GM12873 (cell line): Measurements from ENCODE around the gene CEP44.

Experiments used
- TF ChIP-seq, protein P1 (sequence below): IDR thresholded peaks from 2 replicates; pipeline ENCODE4 v1.5.1; 2012; ENCODE audit warnings: low read depth, mild to moderate bottlenecking, moderate library complexity, low read length, control low read depth; ENCODE audit not compliant: insufficient read depth; ENCODE audit errors: missing control alignments

Gene CEP44

DNA sequence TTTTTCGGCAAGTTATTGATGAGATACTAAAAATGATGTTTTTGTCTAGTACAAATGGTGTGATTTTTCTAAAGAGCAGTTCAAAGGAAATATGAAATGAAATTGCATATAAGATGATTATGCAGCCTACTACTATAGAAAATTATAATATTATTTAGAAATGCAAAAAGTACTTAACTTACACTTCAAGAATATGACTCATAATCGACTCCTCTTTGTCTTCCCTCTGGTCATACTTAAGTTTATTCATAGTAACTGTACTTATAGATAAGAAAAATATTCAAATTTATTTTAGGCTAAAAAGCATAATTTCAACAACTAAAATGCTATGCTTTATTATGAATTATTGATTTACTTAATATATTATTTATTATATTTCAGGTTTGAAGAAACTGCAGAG lies 33.2 kb downstream of the CEP44 start:
- TF ChIP-seq, protein P1, sequence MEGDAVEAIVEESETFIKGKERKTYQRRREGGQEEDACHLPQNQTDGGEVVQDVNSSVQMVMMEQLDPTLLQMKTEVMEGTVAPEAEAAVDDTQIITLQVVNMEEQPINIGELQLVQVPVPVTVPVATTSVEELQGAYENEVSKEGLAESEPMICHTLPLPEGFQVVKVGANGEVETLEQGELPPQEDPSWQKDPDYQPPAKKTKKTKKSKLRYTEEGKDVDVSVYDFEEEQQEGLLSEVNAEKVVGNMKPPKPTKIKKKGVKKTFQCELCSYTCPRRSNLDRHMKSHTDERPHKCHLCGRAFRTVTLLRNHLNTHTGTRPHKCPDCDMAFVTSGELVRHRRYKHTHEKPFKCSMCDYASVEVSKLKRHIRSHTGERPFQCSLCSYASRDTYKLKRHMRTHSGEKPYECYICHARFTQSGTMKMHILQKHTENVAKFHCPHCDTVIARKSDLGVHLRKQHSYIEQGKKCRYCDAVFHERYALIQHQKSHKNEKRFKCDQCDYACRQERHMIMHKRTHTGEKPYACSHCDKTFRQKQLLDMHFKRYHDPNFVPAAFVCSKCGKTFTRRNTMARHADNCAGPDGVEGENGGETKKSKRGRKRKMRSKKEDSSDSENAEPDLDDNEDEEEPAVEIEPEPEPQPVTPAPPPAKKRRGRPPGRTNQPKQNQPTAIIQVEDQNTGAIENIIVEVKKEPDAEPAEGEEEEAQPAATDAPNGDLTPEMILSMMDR = no peak

GRCh38 chr4:174317531-174317930 lies 33.8 kb downstream of the CEP44 start:
- TF ChIP-seq, protein P1 = no peak

DNA sequence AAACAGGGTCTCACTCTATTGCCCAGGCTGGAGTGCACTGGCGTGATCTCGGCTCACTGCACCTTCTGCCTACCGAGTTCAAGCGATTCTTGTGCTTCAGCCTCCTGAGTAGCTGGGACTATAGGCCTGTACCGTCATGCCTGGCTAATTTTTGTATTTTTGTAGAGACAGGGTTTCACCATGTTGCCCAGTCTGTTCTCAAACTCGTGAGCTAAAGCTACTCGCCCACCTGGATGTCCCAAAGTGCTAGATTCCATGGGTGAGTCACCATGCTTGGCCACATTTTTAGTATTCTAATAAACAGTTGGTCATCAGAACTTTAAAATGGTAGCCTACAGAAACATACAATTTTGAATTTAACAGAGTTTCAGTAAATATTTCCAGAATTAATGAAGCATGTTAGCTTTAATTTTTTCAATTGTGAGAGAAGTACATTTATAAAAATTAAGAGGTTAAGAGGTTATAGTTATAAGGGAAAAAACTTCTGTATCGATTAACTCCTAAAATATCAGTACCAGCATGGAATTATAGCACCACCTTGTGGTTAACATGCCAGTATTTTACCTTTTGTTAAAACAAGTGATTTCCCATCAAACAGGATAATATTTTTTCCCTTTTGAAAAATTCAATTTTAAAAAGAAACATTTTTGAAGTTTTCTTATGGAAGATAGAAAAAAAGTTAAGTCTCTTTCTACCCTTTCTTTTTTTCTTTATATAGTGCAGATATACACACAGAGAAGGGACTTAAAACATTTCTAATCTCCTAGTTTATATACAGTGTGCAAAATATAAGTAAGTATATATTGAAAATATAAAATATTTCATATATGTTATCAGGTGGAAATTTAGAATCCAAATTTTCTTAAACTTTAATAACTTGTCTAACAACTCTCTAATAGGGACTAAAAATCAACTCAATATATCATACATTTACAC lies 35.4 kb downstream of the CEP44 start:
- TF ChIP-seq, protein P1 = peak; percentile 54

DNA sequence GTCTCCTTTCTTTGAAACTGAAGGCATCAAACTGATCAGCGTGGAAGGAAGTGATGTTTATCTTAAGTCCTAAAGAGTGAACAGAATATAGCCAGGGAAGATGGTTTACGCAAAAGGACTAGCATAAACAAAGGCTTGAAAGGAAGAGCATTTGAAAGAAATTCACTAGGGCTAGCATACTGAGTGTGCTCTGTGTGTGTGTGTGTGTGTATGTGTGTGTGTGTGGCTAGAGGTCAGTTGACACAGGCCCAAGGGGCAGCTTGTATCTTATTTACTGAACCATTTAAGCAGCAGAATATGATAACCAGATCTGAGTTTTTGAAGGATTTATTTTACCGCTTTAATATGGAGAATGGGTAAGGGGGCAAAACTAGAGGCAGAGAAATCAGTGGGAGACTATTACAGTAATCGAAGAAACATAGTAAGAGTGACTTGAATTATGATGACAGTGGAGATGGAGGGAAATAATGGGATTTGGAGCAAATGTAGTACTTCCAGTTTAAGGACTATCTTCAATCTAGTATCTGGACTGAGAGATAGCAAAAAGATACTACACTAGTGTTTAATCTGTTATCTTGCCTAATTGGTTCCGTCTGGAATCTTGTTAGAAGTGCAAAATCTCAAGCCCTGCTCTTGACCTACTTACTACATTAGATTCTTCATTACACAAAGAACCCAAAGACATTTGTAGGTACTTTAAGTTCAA lies 36.9 kb downstream of the CEP44 start:
- TF ChIP-seq, protein P1 = no peak

- TF ChIP-seq, protein P1 = no peak
Observed at GRCh38 chr4:174324236-174324635, 40.5 kb downstream of the CEP44 start.

- TF ChIP-seq, protein P1 = no peak
Observed at GRCh38 chr4:174324725-174325124, 41.0 kb downstream of the CEP44 start.

DNA sequence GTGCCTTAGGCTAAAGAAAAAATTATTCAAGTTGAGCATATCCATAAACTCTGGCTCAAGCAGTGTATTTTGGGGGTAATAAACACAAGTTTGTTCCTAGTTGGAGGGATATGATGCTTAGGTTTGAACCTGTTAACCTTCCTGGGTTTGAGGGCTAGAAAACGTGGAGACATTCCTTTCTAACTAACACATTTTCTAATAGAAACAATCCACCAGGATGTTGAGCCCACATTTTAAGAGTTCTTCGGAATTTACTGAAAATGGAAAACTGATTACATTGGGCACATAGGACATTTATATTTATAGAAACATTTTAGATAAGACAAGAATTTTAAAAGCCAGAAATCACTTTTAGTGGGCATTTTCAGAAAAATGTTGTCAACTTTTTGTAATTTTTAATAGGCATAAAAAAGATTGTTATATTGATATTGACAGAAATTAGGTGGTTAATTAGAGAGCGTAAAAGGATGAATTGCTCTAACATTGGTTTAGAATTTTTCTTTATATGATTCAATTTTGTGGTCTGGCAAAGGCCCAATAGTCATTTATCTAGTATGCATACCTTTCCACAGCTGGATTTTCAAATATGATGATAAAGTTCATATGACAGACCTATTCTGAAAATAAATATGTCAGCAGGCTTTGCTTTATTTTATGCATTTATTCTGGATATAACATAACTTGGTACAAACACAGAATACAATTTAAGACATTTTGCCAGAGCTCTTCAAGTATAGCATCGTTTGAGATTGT lies 49.2 kb downstream of the CEP44 start:
- TF ChIP-seq, protein P1 = no peak
